OCI-LY7 (cell line): Measurements from ENCODE around the gene NPFFR2. TPM values are rescaled to one million over a fixed set of nuclear protein-coding genes. Genes with fewer than 3 reads are reported as not detected.
"Not testable (repeated sequence)": the region's sequence is repeated elsewhere in the genome, so short reads cannot be mapped to it uniquely, and the experiment has no call there.

Source experiments
- BruUV-seq: library from RNA; stranded (reverse); fragments of 400-500 nt; replicated peaks from 2 replicates; lab custom pipeline; 2021; lab: Mats Ljungman, UMichigan
- CTCF ChIA-PET: fragments of 300-600 bp; sonication (Branson Sonifier 250); formaldehyde crosslinking; loops from one replicate; lab custom pipeline; 2022; ENCODE audit warnings: antibody characterized with exemption; ENCODE audit not compliant: unreplicated experiment; lab: Charles Lee
- POLR2A ChIA-PET: fragments of 300-600 bp; sonication (Branson Sonifier 250); formaldehyde crosslinking; loops from one replicate; lab custom pipeline; 2022; ENCODE audit warnings: antibody characterized with exemption; lab: Charles Lee
- DNase-seq: peaks from one replicate; pipeline ENCODE4 v3.0.0-alpha.2; 2015; ENCODE audit warnings: low spot score
- H2AFZ ChIP-seq: fragments of 200-600 bp; sonication (generic), shearing (Covaris generic); 2 replicates; pipeline ENCODE4 v1.6.1; 2014; ENCODE audit warnings: mild to moderate bottlenecking, antibody characterized with exemption, low read length, moderate library complexity
- H3K27ac ChIP-seq: fragments of 200-600 bp; sonication (generic); 2 replicates; pipeline ENCODE4 v1.5.1; 2014; ENCODE audit warnings: mixed run types, low read depth, mild to moderate bottlenecking, moderate library complexity, low read length, inconsistent platforms; ENCODE audit not compliant: poor library complexity, severe bottlenecking
- H3K36me3 ChIP-seq: fragments of 200-600 bp; sonication (generic); 2 replicates; pipeline ENCODE4 v1.6.1; 2014; ENCODE audit warnings: mild to moderate bottlenecking, antibody characterized with exemption, low read length, moderate library complexity, mixed read lengths; ENCODE audit not compliant: insufficient read depth
- H3K4me1 ChIP-seq: fragments of 200-600 bp; sonication (generic); 2 replicates; pipeline ENCODE4 v1.5.1; 2014; ENCODE audit warnings: mild to moderate bottlenecking, low read length; ENCODE audit not compliant: insufficient read depth, poor library complexity, severe bottlenecking
- H3K4me2 ChIP-seq: fragments of 200-600 bp; sonication (generic); 2 replicates; pipeline ENCODE4 v1.6.1; 2014; ENCODE audit warnings: mild to moderate bottlenecking, low read length
- H3K4me3 ChIP-seq: fragments of 200-600 bp; sonication (generic); 2 replicates; pipeline ENCODE4 v1.5.1; 2014; ENCODE audit warnings: mild to moderate bottlenecking, low read depth, low read length; ENCODE audit not compliant: poor library complexity, severe bottlenecking
- H3K79me2 ChIP-seq: fragments of 200-600 bp; sonication (generic); 2 replicates; pipeline ENCODE4 v1.6.1; 2016; ENCODE audit warnings: low read depth, mild to moderate bottlenecking, low read length, moderate library complexity, mixed read lengths; ENCODE audit not compliant: insufficient read depth
- H3K9me2 ChIP-seq: fragments of 200-600 bp; sonication (generic); 2 replicates; pipeline ENCODE4 v1.6.1; 2016; ENCODE audit warnings: mild to moderate bottlenecking, low read length, mixed read lengths; ENCODE audit not compliant: insufficient read depth
- H3K9me3 ChIP-seq: fragments of 200-600 bp; sonication (generic); 2 replicates; pipeline ENCODE4 v1.6.1; 2014; ENCODE audit warnings: mild to moderate bottlenecking, mixed run types, low read length, mixed read lengths
- H4K20me1 ChIP-seq: fragments of 200-600 bp; sonication (generic); 2 replicates; pipeline ENCODE4 v1.6.1; 2014; ENCODE audit warnings: mild to moderate bottlenecking, antibody characterized with exemption, low read length, moderate library complexity, mixed read lengths; ENCODE audit not compliant: insufficient read depth
- CTCF ChIP-seq: fragments of 200-600 bp; sonication (generic); conservative IDR thresholded peaks from 2 replicates; pipeline ENCODE4 v1.5.1; 2014; ENCODE audit warnings: mild to moderate bottlenecking, antibody characterized with exemption, low read length, moderate library complexity, mixed read lengths
- EZH2phosphoT487 ChIP-seq: fragments of 200-600 bp; sonication (generic); IDR thresholded peaks from 2 replicates; pipeline ENCODE4 v1.6.1; 2018; ENCODE audit warnings: low read depth, borderline replicate concordance, mild to moderate bottlenecking, mixed run types, antibody characterized with exemption, low read length, moderate library complexity, mixed read lengths
- intact Hi-C: fragments of 100-400 bp; cut with micrococcal nuclease; formaldehyde crosslinking; loops from one replicate; pipeline ENCODE4 v1.10.0; 2022; ENCODE audit not compliant: unreplicated experiment
- total RNA-seq, 2 experiments: library from RNA; depleted of rRNA in 1 of 2; stranded (reverse); fragments of >200 nt in 1 of 2; shearing (Covaris generic) in 1 of 2; gene quantifications; 2 replicates each; pipeline ENCODE4 v1.2.3, GENCODE V29; 2014 to 2022

The NPFFR2 gene
- total RNA-seq, 2 experiments from 2014 or later: not detected

GRCh38 chr4:72144241-72144640 lies 112.4 kb downstream of the NPFFR2 start:
- no peaks in the 10 kb centered on the region for H3K36me3 ChIP-seq
- no peak overlapping the region for H2AFZ ChIP-seq
- no peaks in the 10 kb centered on the region for H3K4me1 ChIP-seq
- H3K9me2 ChIP-seq: no peaks in the 10 kb centered on the region
- H3K79me2 ChIP-seq: no peaks in the 10 kb centered on the region
- no peak for DNase-seq
- TF ChIP-seq EZH2phosphoT487 (no peak), CTCF (no peak)
- no peaks in the 10 kb centered on the region for H4K20me1 ChIP-seq
- ChIA-PET POLR2A (interaction anchor here (0.7 kb wide), 1 partner anchor 9 kb away, joined by 3 read pairs; no protein-coding TSS in a partner anchor), CTCF (no interaction called here)
- no peak overlapping the region for H3K4me2 ChIP-seq
- no TSS peak for BruUV-seq
- no peaks in the 10 kb centered on the region for H3K9me3 ChIP-seq
- H3K4me3 ChIP-seq: no peak overlapping the region
- no peak overlapping the region for H3K27ac ChIP-seq
- intact Hi-C loops: no loop called here

DNA sequence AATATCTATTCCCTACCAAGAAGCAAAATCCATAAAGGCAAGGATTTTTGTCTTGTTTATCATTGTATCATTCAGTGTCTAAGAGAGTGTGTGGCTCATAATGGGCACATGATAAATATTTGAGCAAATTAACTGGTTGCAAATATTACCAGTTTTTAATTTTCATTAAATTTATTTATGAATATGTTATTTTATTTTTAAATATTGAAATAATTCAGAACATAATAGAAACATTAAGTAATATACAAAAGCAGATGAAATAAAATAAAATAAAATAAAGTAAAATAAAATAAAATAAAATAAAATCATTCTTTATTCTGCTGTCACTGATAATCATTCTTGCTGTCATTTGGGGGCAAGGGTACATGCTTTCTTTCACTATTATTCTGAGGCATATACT lies 120.9 kb downstream of the NPFFR2 start:
- ChIA-PET POLR2A (no interaction called here), CTCF (no interaction called here)
- H4K20me1 ChIP-seq: no peaks in the 10 kb centered on the region
- BruUV-seq: no TSS peak
- no peak for DNase-seq
- no peaks in the 10 kb centered on the region for H3K79me2 ChIP-seq
- H3K4me2 ChIP-seq: no peak overlapping the region
- TF ChIP-seq CTCF: no peak
- no peak for TF ChIP-seq EZH2phosphoT487
- H3K9me2 ChIP-seq: no peaks in the 10 kb centered on the region
- H3K4me1 ChIP-seq: no peaks in the 10 kb centered on the region
- H3K36me3 ChIP-seq: no peaks in the 10 kb centered on the region
- no peak overlapping the region for H2AFZ ChIP-seq
- intact Hi-C loops: no loop called here
- H3K9me3 ChIP-seq: no peaks in the 10 kb centered on the region
- H3K4me3 ChIP-seq: no peak overlapping the region
- H3K27ac ChIP-seq: no peak overlapping the region

DNA sequence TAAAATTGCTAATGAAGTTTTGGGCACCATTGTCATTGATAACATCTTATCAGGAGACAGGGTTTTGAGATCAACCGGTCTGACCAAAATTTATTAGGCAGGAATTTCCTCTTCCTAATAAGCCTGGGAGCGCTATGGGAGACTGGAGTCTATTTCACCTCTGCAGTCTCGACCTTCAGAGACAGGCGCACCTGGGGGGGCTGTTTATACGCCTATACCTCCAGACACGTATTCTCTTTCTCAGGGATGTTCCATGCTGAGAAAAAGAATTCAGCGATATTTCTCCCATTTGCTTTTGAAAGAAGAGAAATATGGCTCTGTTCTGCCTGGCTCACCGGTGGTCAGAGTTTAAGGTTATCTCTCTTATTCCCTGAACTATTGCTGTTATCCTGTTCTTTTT lies 121.8 kb downstream of the NPFFR2 start:
- H3K36me3 ChIP-seq, H3K4me1 ChIP-seq, H3K4me3 ChIP-seq, H3K9me3 ChIP-seq, H3K4me2 ChIP-seq, intact Hi-C loops, H3K79me2 ChIP-seq, CTCF ChIA-PET, DNase-seq, H3K9me2 ChIP-seq, H2AFZ ChIP-seq, H4K20me1 ChIP-seq, BruUV-seq, H3K27ac ChIP-seq: not testable (repeated sequence)
- POLR2A ChIA-PET: interaction anchor here (0.6 kb wide), 1 partner anchor 9 kb away, joined by 3 read pairs; no protein-coding TSS in a partner anchor

GRCh38 chr4:72169285-72169684 lies 137.5 kb downstream of the NPFFR2 start:
- H3K79me2 ChIP-seq, H3K4me1 ChIP-seq, H3K9me2 ChIP-seq, intact Hi-C loops, DNase-seq, H2AFZ ChIP-seq, BruUV-seq, CTCF ChIA-PET, H4K20me1 ChIP-seq, H3K9me3 ChIP-seq, H3K4me3 ChIP-seq, H3K4me2 ChIP-seq, POLR2A ChIA-PET, H3K27ac ChIP-seq, H3K36me3 ChIP-seq: not testable (repeated sequence)
